H9 (cell line): ENCODE results near the gene ZNF407. TPM values are rescaled to one million over a fixed set of nuclear protein-coding genes. Genes with fewer than 3 reads are reported as not detected.

Source experiments
- DNase-seq: peaks from one replicate; pipeline ENCODE4 v3.0.0-alpha.2; 2017
- H2AFZ ChIP-seq: one replicate; pipeline ENCODE4 v1.6.1; 2013; ENCODE audit warnings: mild to moderate bottlenecking, low read length, control low read depth, moderate library complexity
- H2AK5ac ChIP-seq: 2 replicates; pipeline ENCODE4 v1.6.1; 2013; ENCODE audit warnings: low read length, control low read depth, mixed read lengths; ENCODE audit not compliant: insufficient read length
- H2BK120ac ChIP-seq: one replicate; pipeline ENCODE4 v1.6.1; 2013; ENCODE audit warnings: low read depth, mild to moderate bottlenecking, low read length, control low read depth, inconsistent platforms; ENCODE audit not compliant: poor library complexity, severe bottlenecking
- H2BK12ac ChIP-seq: 2 replicates; pipeline ENCODE4 v1.6.1; 2013; ENCODE audit warnings: low read length, control low read depth, mixed read lengths, low read depth; ENCODE audit not compliant: insufficient read length
- H2BK15ac ChIP-seq: 2 replicates; pipeline ENCODE4 v1.6.1; 2013; ENCODE audit warnings: low read depth, low read length, control low read depth
- H2BK20ac ChIP-seq: one replicate; pipeline ENCODE4 v1.6.1; 2013; ENCODE audit warnings: low read depth, mild to moderate bottlenecking, low read length, control low read depth, inconsistent platforms; ENCODE audit not compliant: poor library complexity, severe bottlenecking
- H2BK5ac ChIP-seq: 2 replicates; pipeline ENCODE4 v1.6.1; 2013; ENCODE audit warnings: low read length, control low read depth, mixed read lengths; ENCODE audit not compliant: insufficient read length
- H3K14ac ChIP-seq: 2 replicates; pipeline ENCODE4 v1.6.1; 2013; ENCODE audit warnings: low read length, control low read depth; ENCODE audit not compliant: insufficient read depth
- H3K18ac ChIP-seq: 2 replicates; pipeline ENCODE4 v1.6.1; 2013; ENCODE audit warnings: low read depth, mild to moderate bottlenecking, mixed read lengths, low read length, control low read depth; ENCODE audit not compliant: insufficient read length
- H3K23ac ChIP-seq: 2 replicates; pipeline ENCODE4 v1.6.1; 2013; ENCODE audit warnings: low read length, control low read depth, mixed read lengths, low read depth; ENCODE audit not compliant: insufficient read length
- H3K23me2 ChIP-seq: 2 replicates; pipeline ENCODE4 v1.6.1; 2013; ENCODE audit warnings: low read depth, mild to moderate bottlenecking, mixed read lengths, low read length, control low read depth; ENCODE audit not compliant: insufficient read length, poor library complexity, severe bottlenecking
- H3K27ac ChIP-seq: 2 replicates; pipeline ENCODE4 v1.5.1; 2013; ENCODE audit warnings: low read length, control low read depth, mixed read lengths, low read depth; ENCODE audit not compliant: insufficient read length
- H3K27me3 ChIP-seq: 2 replicates; pipeline ENCODE4 v1.6.1; 2013; ENCODE audit warnings: low read length, control low read depth, inconsistent platforms; ENCODE audit not compliant: insufficient read depth
- H3K4ac ChIP-seq: 2 replicates; pipeline ENCODE4 v1.6.1; 2013; ENCODE audit warnings: low read depth, mild to moderate bottlenecking, control low read depth, inconsistent platforms, low read length, moderate library complexity
- H3K4me1 ChIP-seq: 2 replicates; pipeline ENCODE4 v1.6.1; 2013; ENCODE audit warnings: low read length, control low read depth, inconsistent platforms; ENCODE audit not compliant: insufficient read depth
- H3K4me2 ChIP-seq: 2 replicates; pipeline ENCODE4 v1.6.1; 2013; ENCODE audit warnings: low read length, control low read depth, mixed read lengths; ENCODE audit not compliant: insufficient read length, insufficient read depth
- H3K56ac ChIP-seq: 2 replicates; pipeline ENCODE4 v1.6.1; 2013; ENCODE audit warnings: low read depth, mild to moderate bottlenecking, mixed read lengths, low read length, control low read depth; ENCODE audit not compliant: insufficient read length
- H3K79me1 ChIP-seq: 2 replicates; pipeline ENCODE4 v1.6.1; 2013; ENCODE audit warnings: low read depth, mild to moderate bottlenecking, moderate library complexity, low read length, control low read depth, inconsistent platforms; ENCODE audit not compliant: insufficient read depth, poor library complexity, severe bottlenecking
- H3K79me2 ChIP-seq: 2 replicates; pipeline ENCODE4 v1.6.1; 2013; ENCODE audit warnings: low read length, control low read depth, inconsistent platforms; ENCODE audit not compliant: insufficient read depth
- H3K9ac ChIP-seq: 2 replicates; pipeline ENCODE4 v1.6.1; 2013; ENCODE audit warnings: low read length, control low read depth, mixed read lengths; ENCODE audit not compliant: insufficient read length; ENCODE audit errors: extremely low read depth
- H3K9me3 ChIP-seq: one replicate; pipeline ENCODE4 v1.6.1; 2013; ENCODE audit warnings: low read depth, low read length, inconsistent platforms; ENCODE audit not compliant: control insufficient read depth
- H3T11ph ChIP-seq: one replicate; pipeline ENCODE4 v1.6.1; 2013; ENCODE audit warnings: mild to moderate bottlenecking, low read length, control low read depth, inconsistent platforms
- H4K20me1 ChIP-seq: one replicate; pipeline ENCODE4 v1.6.1; 2013; ENCODE audit not compliant: control insufficient read depth, insufficient read length, insufficient read depth
- H4K5ac ChIP-seq: 2 replicates; pipeline ENCODE4 v1.6.1; 2013; ENCODE audit warnings: low read depth, mild to moderate bottlenecking, mixed read lengths, low read length, control low read depth; ENCODE audit not compliant: insufficient read length
- H4K8ac ChIP-seq: replicated peaks from 2 replicates; pipeline ENCODE4 v1.6.1; 2013; ENCODE audit warnings: low read length, control low read depth, mixed read lengths, low read depth; ENCODE audit not compliant: insufficient read length
- H4K91ac ChIP-seq: 2 replicates; pipeline ENCODE4 v1.6.1; 2013; ENCODE audit warnings: low read depth, mild to moderate bottlenecking, moderate library complexity, mixed read lengths, low read length, control low read depth; ENCODE audit not compliant: insufficient read length
- H3K27ac Mint-ChIP-seq, 3 experiments: 2 replicates in 2 of 3; 3 replicates in 1 of 3; pipeline ENCODE4 v1.8.0; 2020 to 2021; ENCODE audit warnings: mixed read lengths in 3 of 3, mild to moderate bottlenecking in 1 of 3, moderate library complexity in 1 of 3
- H3K27me3 Mint-ChIP-seq: 2 replicates; pipeline ENCODE4 v1.8.0; 2021; ENCODE audit warnings: low read depth, mild to moderate bottlenecking, moderate library complexity, mixed read lengths
- H3K36me3 Mint-ChIP-seq, 3 experiments: 2 replicates in 2 of 3; 3 replicates in 1 of 3; pipeline ENCODE4 v1.8.0; 2020 to 2021; ENCODE audit warnings: low read depth in 3 of 3, mixed read lengths in 3 of 3; ENCODE audit not compliant: insufficient read depth in 1 of 3
- H3K4me1 Mint-ChIP-seq, 2 experiments: 2 replicates each; pipeline ENCODE4 v1.8.0; 2020; ENCODE audit warnings: mixed read lengths in 2 of 2
- H3K4me3 Mint-ChIP-seq, 2 experiments: 2 replicates in 1 of 2; 3 replicates in 1 of 2; pipeline ENCODE4 v1.8.0; 2020 to 2021; ENCODE audit warnings: mild to moderate bottlenecking in 2 of 2, mixed read lengths in 2 of 2, moderate library complexity in 1 of 2
- H3K9me3 Mint-ChIP-seq, 2 experiments: 2 replicates in 1 of 2; 3 replicates in 1 of 2; pipeline ENCODE4 v1.8.0; 2020; ENCODE audit warnings: mild to moderate bottlenecking in 2 of 2, mixed read lengths in 2 of 2, moderate library complexity in 1 of 2
- WGBS: extraction: QIAGEN DNeasy Blood & Tissue Kit; methylation state at CpG from one replicate; pipeline ENCODE4 v1.1.7; 2013; ENCODE audit warnings: missing lambda C conversion rate, low lambda C conversion rate, mixed read lengths; ENCODE audit not compliant: insufficient read length; ENCODE audit errors: extremely low coverage; 5-methylcytosine and 5-hydroxymethylcytosine counted together
- total RNA-seq: library from RNA; stranded (reverse); gene quantifications from 2 replicates; pipeline ENCODE4 v1.2.1, GENCODE V29; 2021
- TF ChIP-seq, protein P1 (sequence below): fragments of 200-600 bp; sonication (generic); conservative IDR thresholded peaks from 3 replicates; pipeline ENCODE4 v1.8.0; 2021; ENCODE audit warnings: antibody characterized with exemption, mild to moderate bottlenecking

The ZNF407 gene
- total RNA-seq, 1 experiment from 2014 or later, result 8.7 TPM

DNA sequence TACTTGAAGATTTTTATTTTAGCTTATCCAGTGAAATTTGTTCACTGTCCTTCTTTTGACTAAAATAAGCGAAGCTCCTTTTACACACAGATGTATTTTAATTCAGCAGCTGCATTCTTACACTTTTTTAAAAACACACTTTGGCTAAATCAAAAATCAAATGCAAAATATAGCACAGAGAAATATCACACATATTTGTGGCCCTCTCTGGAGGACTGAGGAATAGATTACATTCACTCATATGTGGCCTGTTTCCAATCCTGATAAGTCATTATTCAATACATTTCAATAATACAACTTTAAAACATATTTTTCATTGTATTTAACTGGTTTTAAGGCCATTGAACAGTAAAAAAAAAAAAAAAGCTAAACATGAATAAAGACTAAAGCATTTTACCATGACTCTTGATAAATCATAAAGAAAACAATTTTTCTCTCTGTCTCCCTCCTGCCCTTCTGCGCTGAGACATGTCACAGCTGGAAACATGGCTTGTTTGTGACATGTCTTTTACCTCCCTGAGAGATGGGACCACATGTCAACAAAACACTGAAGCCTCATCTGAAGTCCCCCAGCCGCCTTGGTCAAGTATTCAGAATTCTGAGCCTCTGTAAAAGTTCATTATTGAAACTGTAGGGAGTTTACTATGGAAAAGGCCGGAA is 221.0 kb downstream of the ZNF407 start:
- H3K79me2 ChIP-seq, result no peaks in the 10 kb centered on the region
- Mint-ChIP-seq H3K4me3 (no peak overlapping the region), H3K9me3 (peaks cover 0 to 3% of the 10 kb centered on the region in 2 experiments; a peak in 1 of 5 replicates), H3K27me3 (no peaks in the 10 kb centered on the region), H3K4me1 (peaks cover 0 to 6% of the 10 kb centered on the region in 2 experiments), H3K36me3 (0 out of 7 replicates have a peak, but pooled peaks cover 2 to 4% (median 3%) of the 10 kb centered on the region in 3 experiments), H3K27ac (no peak overlapping the region)
- H3K23ac ChIP-seq, result no peak overlapping the region
- no peak overlapping the region for H2BK5ac ChIP-seq
- no peak for DNase-seq
- H3K23me2 ChIP-seq, result no peaks in the 10 kb centered on the region
- H4K20me1 ChIP-seq, result no peaks in the 10 kb centered on the region
- H3T11ph ChIP-seq, result no peak overlapping the region
- H3K79me1 ChIP-seq, result no peaks in the 10 kb centered on the region
- peaks cover 2% of the 10 kb centered on the region; the same call in 1 of the 2 replicates for H3K4me1 ChIP-seq
- peaks cover 2% of the 10 kb centered on the region; the same call in 1 of the 2 replicates for H3K27me3 ChIP-seq
- H3K4ac ChIP-seq, result no peak overlapping the region
- H3K4me2 ChIP-seq, result no peak overlapping the region
- H3K14ac ChIP-seq, result no peak overlapping the region
- no peak overlapping the region for H2BK120ac ChIP-seq
- no peak overlapping the region for H3K9ac ChIP-seq
- H4K91ac ChIP-seq, result no peak overlapping the region
- TF ChIP-seq, protein P1, sequence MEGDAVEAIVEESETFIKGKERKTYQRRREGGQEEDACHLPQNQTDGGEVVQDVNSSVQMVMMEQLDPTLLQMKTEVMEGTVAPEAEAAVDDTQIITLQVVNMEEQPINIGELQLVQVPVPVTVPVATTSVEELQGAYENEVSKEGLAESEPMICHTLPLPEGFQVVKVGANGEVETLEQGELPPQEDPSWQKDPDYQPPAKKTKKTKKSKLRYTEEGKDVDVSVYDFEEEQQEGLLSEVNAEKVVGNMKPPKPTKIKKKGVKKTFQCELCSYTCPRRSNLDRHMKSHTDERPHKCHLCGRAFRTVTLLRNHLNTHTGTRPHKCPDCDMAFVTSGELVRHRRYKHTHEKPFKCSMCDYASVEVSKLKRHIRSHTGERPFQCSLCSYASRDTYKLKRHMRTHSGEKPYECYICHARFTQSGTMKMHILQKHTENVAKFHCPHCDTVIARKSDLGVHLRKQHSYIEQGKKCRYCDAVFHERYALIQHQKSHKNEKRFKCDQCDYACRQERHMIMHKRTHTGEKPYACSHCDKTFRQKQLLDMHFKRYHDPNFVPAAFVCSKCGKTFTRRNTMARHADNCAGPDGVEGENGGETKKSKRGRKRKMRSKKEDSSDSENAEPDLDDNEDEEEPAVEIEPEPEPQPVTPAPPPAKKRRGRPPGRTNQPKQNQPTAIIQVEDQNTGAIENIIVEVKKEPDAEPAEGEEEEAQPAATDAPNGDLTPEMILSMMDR, result no peak
- H2BK15ac ChIP-seq, result no peak overlapping the region
- no peak overlapping the region for H2BK12ac ChIP-seq
- no peak overlapping the region for H2AK5ac ChIP-seq
- no peak overlapping the region for H2BK20ac ChIP-seq
- H3K9me3 ChIP-seq, result no peaks in the 10 kb centered on the region
- H4K8ac ChIP-seq, result no peak overlapping the region
- H3K18ac ChIP-seq, result no peak overlapping the region
- H2AFZ ChIP-seq, result no peak overlapping the region
- H3K27ac ChIP-seq, result no peak overlapping the region
- no CpG with 5 or more reads among the region's 4 CpGs for WGBS
- no peak overlapping the region for H3K56ac ChIP-seq
- no peak overlapping the region for H4K5ac ChIP-seq
